ENCODE data around the gene ZNF232.
"Not testable (repeated sequence)": the region's sequence is repeated elsewhere in the genome, so short reads cannot be mapped to it uniquely, and the experiment has no call there.

ZNF232 gene

GRCh38 chr17:5099271-5099670, 12.4 kb downstream of the ZNF232 start:
- DNase-seq (ENCODE audit: low read depth in 2 of 2, low spot score in 1 of 2), result no peak

GRCh38 chr17:5097101-5097834, 14.4 kb downstream of the ZNF232 start:
- peak in 1 of 2 donors; percentile 19 for DNase-seq (ENCODE audit: low read depth in 2 of 2, low spot score in 1 of 2)

GRCh38 chr17:5096731-5097100, 15.0 kb downstream of the ZNF232 start:
- DNase-seq (ENCODE audit: low read depth in 2 of 2, low spot score in 1 of 2), result no peak

GRCh38 chr17:5092218-5093010, 19.3 kb downstream of the ZNF232 start:
- DNase-seq (ENCODE audit: low read depth in 2 of 2, low spot score in 1 of 2), result no peak

GRCh38 chr17:5080591-5080990, 31.1 kb downstream of the ZNF232 start:
- no peak for DNase-seq (ENCODE audit: low read depth in 2 of 2, low spot score in 1 of 2)

GRCh38 chr17:5078106-5079028, 33.3 kb downstream of the ZNF232 start, which contains the start of gene ZFP3:
Gene ZFP3 (plus strand): TSS chr17:5078467. CDS start chr17:5091505, 13,038 bp downstream.
- peak; percentile 43 to 49 for DNase-seq (ENCODE audit: low read depth in 2 of 2, low spot score in 1 of 2)

GRCh38 chr17:5077781-5078105, 33.9 kb downstream of the ZNF232 start:
- no peak for DNase-seq (ENCODE audit: low read depth in 2 of 2, low spot score in 1 of 2)

- DNase-seq (ENCODE audit: low read depth in 2 of 2, low spot score in 1 of 2), result not testable (repeated sequence)
Observed at GRCh38 chr17:5077275-5077674, 34.4 kb downstream of the ZNF232 start.

GRCh38 chr17:5075472-5075871, 36.2 kb downstream of the ZNF232 start:
- DNase-seq (ENCODE audit: low read depth in 2 of 2, low spot score in 1 of 2), result not testable (repeated sequence)

- no peak for DNase-seq (ENCODE audit: low read depth in 2 of 2, low spot score in 1 of 2)
Observed at GRCh38 chr17:5069724-5070123, 42.0 kb downstream of the ZNF232 start.

- no peak for DNase-seq (ENCODE audit: low read depth in 2 of 2, low spot score in 1 of 2)
Observed at GRCh38 chr17:5068236-5068635, 43.4 kb downstream of the ZNF232 start.

GRCh38 chr17:5065227-5065744, 46.4 kb downstream of the ZNF232 start:
- no peak for DNase-seq (ENCODE audit: low read depth in 2 of 2, low spot score in 1 of 2)

Data from stimulated activated CD8-positive, alpha-beta memory T cell treated with anti-CD3 and anti-CD28 coated beads, Interleukin-4, amount 100 ng/mL, for 1 hour (primary cell).